OCI-LY3 (cell line): Measurements from ENCODE around the gene A4GALT.

Experiments used
- H2AFZ ChIP-seq: fragments of 200-600, 300-600 bp; shearing (Covaris generic); 2 replicates; pipeline ENCODE4 v1.6.0; 2014; ENCODE audit warnings: antibody characterized with exemption, low read depth, low read length
- H3K27ac ChIP-seq: fragments of 200-600, 300-600 bp; sonication (generic); 2 replicates; pipeline ENCODE4 v1.5.1; 2014; ENCODE audit warnings: mild to moderate bottlenecking, low read length, moderate library complexity, mixed read lengths
- H3K27me3 ChIP-seq: fragments of 200-600, 300-600 bp; sonication (generic); 2 replicates; pipeline ENCODE4 v1.6.1; 2014; ENCODE audit warnings: low read depth, low read length, mixed read lengths
- H3K36me3 ChIP-seq: fragments of 200-600, 300-600 bp; sonication (generic); replicated peaks from 2 replicates; pipeline ENCODE3; 2014; ENCODE audit warnings: low read depth, low read length, mixed read lengths
- H3K4me1 ChIP-seq: fragments of 300-600, 200-600 bp; sonication (generic); 2 replicates; pipeline ENCODE4 v1.6.1; 2014; ENCODE audit warnings: low read length, mixed read lengths
- H3K4me2 ChIP-seq: fragments of 200-600, 300-600 bp; sonication (generic); 2 replicates; pipeline ENCODE4 v1.6.1; 2014; ENCODE audit warnings: low read length, mixed read lengths
- H3K4me3 ChIP-seq: fragments of 300-600, 200-600 bp; sonication (generic); 2 replicates; pipeline ENCODE4 v1.5.1; 2014; ENCODE audit warnings: antibody characterized with exemption, mild to moderate bottlenecking, low read length, moderate library complexity
- H3K79me2 ChIP-seq: fragments of 300-600, 200-600 bp; shearing (Covaris generic); 2 replicates; pipeline ENCODE4 v1.6.1; 2014; ENCODE audit warnings: mild to moderate bottlenecking, low read length, mixed read lengths
- H3K9ac ChIP-seq: fragments of 300-600, 200-600 bp; shearing (Covaris generic); 2 replicates; pipeline ENCODE4 v1.6.0; 2014; ENCODE audit warnings: mild to moderate bottlenecking, low read length, moderate library complexity
- H3K9me3 ChIP-seq: fragments of 200-600, 300-600 bp; shearing (Covaris generic); 2 replicates; pipeline ENCODE4 v1.6.1; 2014; ENCODE audit warnings: low read length, mixed read lengths; ENCODE audit not compliant: insufficient read depth
- H4K20me1 ChIP-seq: fragments of 200-600, 300-600 bp; sonication (generic); 2 replicates; pipeline ENCODE4 v1.6.1; 2016; ENCODE audit warnings: low read length, mixed read lengths; ENCODE audit not compliant: insufficient read depth
- EZH2phosphoT487 ChIP-seq: fragments of 200-600 bp; shearing (Covaris generic); IDR thresholded peaks from 2 replicates; pipeline ENCODE4 v1.6.1; 2018; ENCODE audit warnings: antibody characterized with exemption, mixed run types, low read depth
- TF ChIP-seq, protein P1 (sequence below): fragments of 200-600, 300-600 bp; sonication (generic); IDR thresholded peaks from 2 replicates; pipeline ENCODE4 v1.5.1; 2014; ENCODE audit warnings: antibody characterized with exemption, low read length, low read depth

The A4GALT gene

DNA sequence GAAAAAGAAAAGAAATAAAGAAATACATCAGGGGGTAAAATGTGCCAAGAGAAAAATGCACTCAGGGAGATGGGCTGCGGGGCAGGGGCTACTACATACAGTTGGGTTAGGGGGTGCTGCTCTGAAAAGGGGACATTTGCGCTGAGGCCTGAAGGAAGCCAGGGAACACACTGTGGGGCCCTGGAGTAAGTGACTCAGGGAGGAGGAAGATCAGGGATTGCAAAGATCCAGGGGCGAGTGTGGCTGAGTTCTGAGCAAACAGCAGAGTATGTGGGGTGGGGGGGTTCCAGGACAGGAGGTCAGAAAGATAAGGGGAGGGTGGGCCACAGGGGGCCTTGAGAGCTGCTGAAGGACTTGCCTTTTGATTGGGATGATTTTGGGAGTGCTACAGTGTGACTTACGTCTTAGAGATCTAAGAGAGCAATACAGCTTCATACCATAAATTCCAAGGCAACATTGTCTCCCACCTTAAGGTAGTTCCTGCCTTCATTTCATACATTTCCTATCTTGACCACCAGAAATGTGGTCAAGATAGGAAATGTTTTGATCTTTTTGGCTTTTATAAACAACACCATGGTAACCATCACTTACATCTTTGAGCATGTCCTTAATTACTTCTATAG lies 5.8 kb downstream of the A4GALT start:
- H3K27ac ChIP-seq: no peak overlapping the region
- H3K4me2 ChIP-seq: no peak overlapping the region
- no peak overlapping the region for H3K9ac ChIP-seq
- H3K79me2 ChIP-seq: no peaks in the 10 kb centered on the region
- H3K4me1 ChIP-seq: peaks cover 23% of the 10 kb centered on the region
- H4K20me1 ChIP-seq: no peaks in the 10 kb centered on the region
- no peaks in the 10 kb centered on the region for H3K9me3 ChIP-seq
- TF ChIP-seq, protein P1, sequence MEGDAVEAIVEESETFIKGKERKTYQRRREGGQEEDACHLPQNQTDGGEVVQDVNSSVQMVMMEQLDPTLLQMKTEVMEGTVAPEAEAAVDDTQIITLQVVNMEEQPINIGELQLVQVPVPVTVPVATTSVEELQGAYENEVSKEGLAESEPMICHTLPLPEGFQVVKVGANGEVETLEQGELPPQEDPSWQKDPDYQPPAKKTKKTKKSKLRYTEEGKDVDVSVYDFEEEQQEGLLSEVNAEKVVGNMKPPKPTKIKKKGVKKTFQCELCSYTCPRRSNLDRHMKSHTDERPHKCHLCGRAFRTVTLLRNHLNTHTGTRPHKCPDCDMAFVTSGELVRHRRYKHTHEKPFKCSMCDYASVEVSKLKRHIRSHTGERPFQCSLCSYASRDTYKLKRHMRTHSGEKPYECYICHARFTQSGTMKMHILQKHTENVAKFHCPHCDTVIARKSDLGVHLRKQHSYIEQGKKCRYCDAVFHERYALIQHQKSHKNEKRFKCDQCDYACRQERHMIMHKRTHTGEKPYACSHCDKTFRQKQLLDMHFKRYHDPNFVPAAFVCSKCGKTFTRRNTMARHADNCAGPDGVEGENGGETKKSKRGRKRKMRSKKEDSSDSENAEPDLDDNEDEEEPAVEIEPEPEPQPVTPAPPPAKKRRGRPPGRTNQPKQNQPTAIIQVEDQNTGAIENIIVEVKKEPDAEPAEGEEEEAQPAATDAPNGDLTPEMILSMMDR: no peak
- no peak for TF ChIP-seq EZH2phosphoT487
- no peak overlapping the region for H3K4me3 ChIP-seq
- no peaks in the 10 kb centered on the region for H3K36me3 ChIP-seq
- H3K27me3 ChIP-seq: no peaks in the 10 kb centered on the region
- H2AFZ ChIP-seq: no peak overlapping the region

DNA sequence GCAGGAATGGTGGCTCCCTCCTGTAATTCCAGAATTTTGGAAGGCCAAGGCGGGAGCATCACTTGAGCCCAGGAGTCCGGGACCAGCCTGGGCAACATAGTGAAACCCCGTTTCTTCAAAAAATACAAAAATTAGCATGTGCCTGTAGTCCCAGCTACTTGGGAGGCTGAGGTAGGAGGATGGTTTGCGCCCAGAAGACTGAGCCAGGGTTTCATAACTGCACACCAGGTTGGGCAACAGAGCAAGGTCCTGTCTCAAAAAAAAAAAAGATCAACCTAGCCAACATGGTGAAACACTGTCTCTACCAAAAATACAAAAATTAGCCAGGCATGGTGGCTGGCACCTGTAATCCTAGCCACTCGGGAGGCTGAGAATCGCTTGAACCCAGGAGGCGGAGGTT lies 6.4 kb downstream of the A4GALT start:
- no peak overlapping the region for H3K9ac ChIP-seq
- no peaks in the 10 kb centered on the region for H3K27me3 ChIP-seq
- no peaks in the 10 kb centered on the region for H3K79me2 ChIP-seq
- no peaks in the 10 kb centered on the region for H4K20me1 ChIP-seq
- H2AFZ ChIP-seq: no peak overlapping the region
- peaks cover 23% of the 10 kb centered on the region for H3K4me1 ChIP-seq
- H3K9me3 ChIP-seq: no peaks in the 10 kb centered on the region
- H3K4me3 ChIP-seq: no peak overlapping the region
- no peak overlapping the region for H3K4me2 ChIP-seq
- H3K27ac ChIP-seq: no peak overlapping the region
- no peaks in the 10 kb centered on the region for H3K36me3 ChIP-seq
- no peak for TF ChIP-seq EZH2phosphoT487
- TF ChIP-seq, protein P1: no peak

DNA sequence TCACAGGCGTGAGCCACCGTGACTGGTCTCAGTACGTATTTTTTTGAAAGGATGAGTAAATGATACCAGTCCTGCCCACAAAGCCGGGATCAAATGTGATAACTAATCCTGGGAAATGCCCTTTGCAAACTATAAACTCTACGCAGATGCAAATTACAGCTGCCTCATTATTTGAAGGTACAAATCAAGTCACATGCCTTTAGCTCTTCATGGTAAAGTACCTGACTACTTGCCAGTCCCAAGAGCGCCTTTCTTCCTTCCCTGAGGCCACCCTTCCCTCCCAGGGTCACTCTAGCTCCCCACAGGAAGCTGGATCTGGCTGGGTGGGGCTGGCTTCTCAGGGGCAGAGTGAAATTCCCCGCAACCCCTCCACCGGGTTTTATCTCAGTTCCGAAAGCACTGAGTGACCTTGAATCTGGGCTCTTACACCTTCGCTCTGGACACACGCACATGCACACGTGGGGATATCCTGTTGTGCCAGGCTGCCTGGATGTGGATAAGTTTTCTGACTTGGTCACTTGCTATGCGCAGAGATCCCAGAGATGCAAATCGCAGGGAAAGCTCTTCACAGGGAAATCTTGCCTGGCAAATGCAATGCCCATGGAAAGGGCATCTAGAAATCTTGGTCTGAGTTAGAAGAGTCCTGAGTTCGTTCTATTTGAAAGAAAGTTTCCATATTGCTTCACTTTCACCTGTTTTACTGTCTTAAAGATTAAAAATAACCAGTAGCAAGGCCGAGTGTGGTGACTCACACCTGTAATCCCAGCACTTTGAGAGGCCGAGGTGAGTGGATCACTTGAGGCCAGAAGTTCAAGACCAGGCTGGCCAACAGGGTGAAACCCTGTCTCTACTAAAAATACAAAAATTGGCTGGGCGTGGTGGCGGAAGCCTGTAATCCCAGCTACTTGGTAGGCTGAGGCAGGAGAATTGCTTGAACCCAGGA lies 8.5 kb downstream of the A4GALT start:
- Histone ChIP-seq H3K4me3 (no peak overlapping the region), H3K79me2 (no peaks in the 10 kb centered on the region), H4K20me1 (no peaks in the 10 kb centered on the region), H3K4me2 (no peak overlapping the region), H3K27ac (no peak overlapping the region), H3K36me3 (no peaks in the 10 kb centered on the region), H3K27me3 (no peaks in the 10 kb centered on the region), H3K4me1 (peaks cover 15% of the 10 kb centered on the region), H3K9ac (no peak overlapping the region), H3K9me3 (no peaks in the 10 kb centered on the region), H2AFZ (no peak overlapping the region)
- TF ChIP-seq EZH2phosphoT487: no peak
- TF ChIP-seq, protein P1: no peak

DNA sequence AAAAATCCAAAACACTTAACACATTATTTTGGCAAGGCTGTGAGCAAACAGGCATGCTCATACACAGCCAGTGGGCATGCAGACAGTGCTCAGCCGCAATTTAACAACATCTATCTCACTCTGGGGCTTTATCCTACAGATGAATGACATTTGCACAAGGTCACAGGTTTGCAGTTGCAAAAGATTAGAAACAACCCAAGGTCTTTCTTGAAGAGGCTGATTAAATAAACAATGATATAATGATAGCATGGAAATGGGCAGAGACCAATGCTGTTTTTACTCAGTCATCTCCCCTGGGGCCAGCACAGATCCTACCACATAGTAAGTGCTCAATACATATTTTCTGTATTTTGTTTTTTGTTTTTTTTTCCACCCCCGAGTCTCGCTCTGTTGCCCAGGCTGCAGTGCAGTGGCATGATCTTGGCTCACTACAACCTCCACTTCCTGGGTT lies 9.4 kb downstream of the A4GALT start:
- Histone ChIP-seq H4K20me1 (no peaks in the 10 kb centered on the region), H3K79me2 (no peaks in the 10 kb centered on the region), H3K4me1 (peaks cover 7% of the 10 kb centered on the region), H3K27me3 (no peaks in the 10 kb centered on the region), H3K27ac (no peak overlapping the region), H2AFZ (no peak overlapping the region), H3K4me2 (no peak overlapping the region), H3K36me3 (no peaks in the 10 kb centered on the region), H3K9me3 (no peaks in the 10 kb centered on the region), H3K9ac (no peak overlapping the region), H3K4me3 (no peak overlapping the region)
- TF ChIP-seq, protein P1: no peak
- no peak for TF ChIP-seq EZH2phosphoT487
